GM12875 (cell line): ENCODE data around the gene TNFAIP8L2.

Source experiments
- H3K4me3 ChIP-seq: one replicate; pipeline ENCODE4 v1.5.1; 2011; ENCODE audit warnings: low read depth, low read length, control low read depth
- TF ChIP-seq, protein P1 (sequence below): IDR thresholded peaks from 2 replicates; pipeline ENCODE4 v1.5.1; 2011; ENCODE audit warnings: low read depth, mild to moderate bottlenecking, control low read depth, inconsistent platforms, low read length, moderate library complexity, borderline replicate concordance; ENCODE audit not compliant: insufficient read depth

Gene TNFAIP8L2

GRCh38 chr1:151137789-151138188, 18.7 kb upstream of the TNFAIP8L2 start:
- no peak overlapping the region for H3K4me3 ChIP-seq
- TF ChIP-seq, protein P1, sequence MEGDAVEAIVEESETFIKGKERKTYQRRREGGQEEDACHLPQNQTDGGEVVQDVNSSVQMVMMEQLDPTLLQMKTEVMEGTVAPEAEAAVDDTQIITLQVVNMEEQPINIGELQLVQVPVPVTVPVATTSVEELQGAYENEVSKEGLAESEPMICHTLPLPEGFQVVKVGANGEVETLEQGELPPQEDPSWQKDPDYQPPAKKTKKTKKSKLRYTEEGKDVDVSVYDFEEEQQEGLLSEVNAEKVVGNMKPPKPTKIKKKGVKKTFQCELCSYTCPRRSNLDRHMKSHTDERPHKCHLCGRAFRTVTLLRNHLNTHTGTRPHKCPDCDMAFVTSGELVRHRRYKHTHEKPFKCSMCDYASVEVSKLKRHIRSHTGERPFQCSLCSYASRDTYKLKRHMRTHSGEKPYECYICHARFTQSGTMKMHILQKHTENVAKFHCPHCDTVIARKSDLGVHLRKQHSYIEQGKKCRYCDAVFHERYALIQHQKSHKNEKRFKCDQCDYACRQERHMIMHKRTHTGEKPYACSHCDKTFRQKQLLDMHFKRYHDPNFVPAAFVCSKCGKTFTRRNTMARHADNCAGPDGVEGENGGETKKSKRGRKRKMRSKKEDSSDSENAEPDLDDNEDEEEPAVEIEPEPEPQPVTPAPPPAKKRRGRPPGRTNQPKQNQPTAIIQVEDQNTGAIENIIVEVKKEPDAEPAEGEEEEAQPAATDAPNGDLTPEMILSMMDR = no peak

DNA sequence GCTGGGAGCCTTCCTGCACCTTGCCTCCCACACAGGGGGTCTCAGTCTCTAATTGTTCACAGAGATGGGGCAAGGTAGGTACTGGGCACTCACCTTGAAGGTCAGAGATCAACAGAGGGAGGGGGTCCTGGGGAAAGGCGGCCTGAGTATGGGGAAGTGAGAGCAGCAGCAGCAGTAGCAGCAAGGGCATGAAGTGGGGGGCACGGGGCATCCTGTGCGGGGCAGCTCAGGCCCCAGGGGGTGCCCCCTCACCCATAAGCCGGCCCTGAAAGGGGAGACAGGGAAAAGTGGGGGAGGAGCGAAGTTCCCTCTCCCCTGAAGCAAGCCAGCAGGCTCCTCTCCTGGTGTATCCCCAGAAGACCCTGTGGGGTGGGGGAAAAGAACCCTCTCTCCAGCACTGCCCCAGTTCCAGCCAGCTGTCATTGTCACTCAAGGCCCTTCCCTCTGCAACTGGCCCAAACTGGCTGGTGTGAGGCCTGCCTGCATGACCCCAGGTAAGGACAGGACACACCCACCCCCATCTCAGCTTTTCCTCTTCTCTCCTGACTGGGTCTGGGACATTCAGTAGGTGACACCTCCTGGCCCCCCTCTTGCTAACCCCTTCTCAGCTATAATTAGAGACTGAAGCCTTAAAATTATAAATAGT, 13.9 kb upstream of the TNFAIP8L2 start:
- TF ChIP-seq, protein P1 = no peak
- no peak overlapping the region for H3K4me3 ChIP-seq

DNA sequence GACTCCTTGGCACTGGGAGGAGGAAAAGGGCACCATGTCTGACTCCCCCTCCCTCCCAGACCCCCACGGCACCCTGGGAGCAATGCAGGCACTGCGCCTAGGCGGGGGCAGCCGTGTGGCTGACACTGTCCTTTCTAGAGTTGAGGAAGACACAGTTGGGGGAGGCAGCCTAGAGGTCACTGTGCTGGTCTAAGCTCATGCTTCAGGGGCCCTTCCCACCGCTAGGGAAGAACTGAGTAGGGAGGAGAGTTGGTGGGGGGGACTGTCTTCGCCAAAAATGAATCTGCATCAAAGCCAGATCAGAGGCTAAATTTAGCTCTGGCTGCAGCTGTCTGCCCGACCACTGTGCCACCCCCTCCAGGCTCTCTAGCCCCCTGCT, 13.4 kb upstream of the TNFAIP8L2 start:
- H3K4me3 ChIP-seq = no peak overlapping the region
- TF ChIP-seq, protein P1 = no peak

- TF ChIP-seq, protein P1 = no peak
- H3K4me3 ChIP-seq = no peak overlapping the region
These were observed 12.5 kb upstream of the TNFAIP8L2 start for GRCh38 chr1:151143986-151144385.

DNA sequence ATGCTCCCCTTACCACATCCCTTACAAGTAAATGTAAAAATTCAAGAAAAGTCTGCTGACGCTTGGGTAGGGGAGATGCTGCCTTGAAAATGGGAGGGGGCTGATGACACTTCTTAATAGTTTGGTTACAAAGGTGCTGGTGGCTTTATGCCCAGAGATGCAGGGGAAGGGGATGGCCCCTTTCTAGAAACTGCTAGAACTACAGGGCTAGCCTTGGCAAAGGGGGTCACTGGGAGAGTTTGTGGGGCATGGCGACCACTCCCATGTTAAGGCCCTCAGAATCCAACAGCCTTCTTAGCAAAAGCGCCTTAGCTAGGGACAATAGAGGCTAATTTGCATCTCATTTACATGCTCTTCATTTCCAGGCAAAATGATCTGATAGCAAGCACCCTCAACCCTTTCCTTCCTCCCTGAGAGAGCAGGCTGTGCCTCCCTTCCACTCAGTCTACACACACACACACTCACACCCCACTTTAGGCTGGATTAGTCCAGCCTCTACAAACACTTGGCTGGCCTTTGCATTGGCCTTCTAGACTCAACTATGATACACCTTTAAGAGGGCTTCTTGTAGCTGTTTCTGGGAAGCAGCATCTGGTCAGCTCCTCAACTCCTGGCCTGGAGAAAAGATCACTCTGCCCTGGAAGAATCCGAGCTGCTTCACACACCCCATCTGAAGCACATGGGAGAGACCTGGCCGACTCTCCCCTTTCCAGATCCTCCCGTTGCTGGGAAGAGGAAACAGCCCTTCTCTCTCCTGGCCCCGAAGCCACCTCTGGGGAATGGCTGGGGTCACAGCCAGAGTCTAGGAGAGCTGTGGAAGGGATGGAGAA, 11.8 kb upstream of the TNFAIP8L2 start:
- no peak overlapping the region for H3K4me3 ChIP-seq

DNA sequence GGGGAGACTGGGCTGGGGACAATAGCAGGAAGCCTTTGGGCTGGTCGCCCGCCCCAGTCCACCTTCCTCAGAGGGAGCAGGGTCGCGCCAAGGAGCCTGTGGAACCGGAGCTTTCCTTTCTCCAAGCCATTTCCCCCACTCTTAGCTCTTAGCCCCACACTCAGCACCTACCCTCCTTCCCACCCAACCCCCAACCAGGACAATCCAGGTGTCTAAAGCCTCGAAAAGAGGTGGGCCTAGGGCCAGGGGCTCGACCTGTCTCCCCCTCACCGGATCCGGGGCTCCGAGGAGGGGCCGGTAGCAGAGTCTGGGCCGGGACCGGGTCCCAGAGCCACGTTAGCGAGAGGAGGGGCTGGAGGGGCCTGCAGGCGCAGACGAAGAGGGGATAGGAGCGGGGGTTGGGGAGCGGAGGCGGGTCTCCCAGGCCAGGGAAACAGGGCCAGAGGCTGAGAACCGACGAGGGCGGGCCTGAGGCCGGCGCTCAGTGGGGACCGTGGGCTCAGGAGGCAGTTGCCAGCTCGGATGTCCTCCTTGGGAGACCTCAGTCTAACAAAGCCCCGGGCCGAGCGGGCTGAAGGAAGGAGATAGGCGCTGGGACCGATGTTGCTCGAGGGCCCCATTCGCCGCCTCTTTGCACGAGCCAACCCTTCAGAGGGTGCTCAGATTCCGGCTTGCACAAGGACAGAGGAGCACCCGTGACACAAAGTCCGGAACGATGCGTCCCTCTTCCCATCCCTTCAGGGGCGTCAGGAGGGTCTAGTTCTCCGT, 11.0 kb upstream of the TNFAIP8L2 start:
- peak overlapping the region; percentile 60 for H3K4me3 ChIP-seq
- TF ChIP-seq, protein P1 = no peak

More for the DNA sequence above, 11.8 kb upstream of the TNFAIP8L2 start:
- TF ChIP-seq, protein P1 = no peak
